CD4-positive, CD25-positive, alpha-beta regulatory T cell (primary cell): ENCODE data around the gene AGGF1. TPM values are rescaled to one million over a fixed set of nuclear protein-coding genes. Genes with fewer than 3 reads are reported as not detected.

Experiments used
- ATAC-seq, 2 donors: fragments of 150-1000 bp; cut with Tn5 transposase; one replicate each; pipeline ENCODE4 v1.10.0; 2021; ENCODE audit warnings: low read depth in 2 of 2, moderate number of reproducible peaks in 2 of 2, moderate library complexity in 1 of 2
- DNase-seq, 3 donors: peaks; one replicate each; pipeline versions ENCODE4 v3.0.0 to v3.0.0-alpha.2; 2012 to 2022; ENCODE audit warnings: mixed read lengths in 1 of 3
- H3K27ac ChIP-seq: one replicate; pipeline ENCODE4 v1.7.0; 2013; ENCODE audit warnings: mild to moderate bottlenecking, low read length; ENCODE audit not compliant: insufficient read depth, poor library complexity, severe bottlenecking
- H3K27me3 ChIP-seq: one replicate; pipeline ENCODE4 v1.7.0; 2013; ENCODE audit warnings: low read length; ENCODE audit not compliant: control insufficient read depth, insufficient read depth
- H3K36me3 ChIP-seq: one replicate; pipeline ENCODE4 v1.7.0; 2013; ENCODE audit warnings: mild to moderate bottlenecking, low read length, moderate library complexity; ENCODE audit not compliant: control insufficient read depth, insufficient read depth
- H3K4me1 ChIP-seq: 2 replicates; pipeline ENCODE4 v1.7.0; 2013; ENCODE audit warnings: mild to moderate bottlenecking, low read length; ENCODE audit not compliant: insufficient read depth, control insufficient read depth, poor library complexity, severe bottlenecking
- H3K4me3 ChIP-seq: one replicate; pipeline ENCODE4 v1.7.0; 2013; ENCODE audit warnings: low read depth, mild to moderate bottlenecking, low read length, moderate library complexity
- H3K9me3 ChIP-seq, 2 experiments: 1 replicate in 1 of 2; 2 replicates in 1 of 2; pipeline ENCODE4 v1.7.0; 2013; ENCODE audit warnings: low read length in 2 of 2, mild to moderate bottlenecking in 1 of 2, moderate library complexity in 1 of 2; ENCODE audit not compliant: control insufficient read depth in 2 of 2
- H3K27ac Mint-ChIP-seq, 3 donors: one replicate each; pipeline ENCODE4 v1.8.0; 2020 to 2022; ENCODE audit warnings: mild to moderate bottlenecking in 3 of 3, mixed read lengths in 3 of 3, moderate library complexity in 2 of 3
- H3K27me3 Mint-ChIP-seq: one replicate; pipeline ENCODE4 v1.8.0; 2022; ENCODE audit warnings: mild to moderate bottlenecking, mixed read lengths
- H3K36me3 Mint-ChIP-seq: one replicate; pipeline ENCODE4 v1.8.0; 2020; ENCODE audit warnings: mixed read lengths
- H3K4me1 Mint-ChIP-seq, 4 donors: one replicate each; pipeline ENCODE4 v1.8.0; 2020 to 2022; ENCODE audit warnings: mixed read lengths in 4 of 4, mild to moderate bottlenecking in 1 of 4
- H3K4me3 Mint-ChIP-seq, 4 donors: one replicate each; pipeline ENCODE4 v1.8.0; 2020 to 2022; ENCODE audit warnings: mild to moderate bottlenecking in 4 of 4, mixed read lengths in 4 of 4, moderate library complexity in 3 of 4
- H3K9me3 Mint-ChIP-seq, 7 donors: one replicate each; pipeline ENCODE4 v1.8.0; 2020 to 2022; ENCODE audit warnings: mixed read lengths in 7 of 7, mild to moderate bottlenecking in 3 of 7, moderate library complexity in 2 of 7
- polyA plus RNA-seq, 4 donors: library from polyadenylated mRNA; unstranded; fragments of 300-500 nt; fragmentation: Illumina TruSeq; gene quantifications; one replicate each; pipeline ENCODE4 v1.2.3, GENCODE V29; 2021
- total RNA-seq: library from RNA; stranded (reverse); gene quantifications from one replicate; pipeline ENCODE4 v1.2.3, GENCODE V29; 2022

The AGGF1 gene
- total and polyA plus RNA-seq, 5 donors from 2014 or later = 17.6 to 35.3 (median 27.3) TPM

- Mint-ChIP-seq H3K27ac (no peak overlapping the region), H3K27me3 (peaks cover 15% of the 10 kb centered on the region), H3K4me3 (peak overlapping the region in 1 of 4 donors; percentile 27), H3K4me1 (no peaks in the 10 kb centered on the region), H3K36me3 (no peaks in the 10 kb centered on the region), H3K9me3 (peaks cover 0 to 4% (median 0%) of the 10 kb centered on the region in 7 donors)
- Histone ChIP-seq H3K27ac (no peak overlapping the region), H3K4me1 (no peaks in the 10 kb centered on the region), H3K36me3 (no peaks in the 10 kb centered on the region), H3K27me3 (peaks cover 4% of the 10 kb centered on the region), H3K4me3 (no peak overlapping the region), H3K9me3 (no peaks in the 10 kb centered on the region)
- ATAC-seq = peak in 1 of 2 donors; percentile 34
- peak in 1 of 3 donors; percentile 58 for DNase-seq
Measured at GRCh38 chr5:77012601-77013000, 17.6 kb upstream of the AGGF1 start.

- ATAC-seq (no peak), DNase-seq (peak in 1 of 3 donors; percentile 63)
- no peak overlapping the region for H3K27ac Mint-ChIP-seq
- no peaks in the 10 kb centered on the region for H3K36me3 ChIP-seq
- H3K9me3 Mint-ChIP-seq = no peaks in the 10 kb centered on the region
- H3K9me3 ChIP-seq = no peaks in the 10 kb centered on the region
- H3K4me1 Mint-ChIP-seq = no peaks in the 10 kb centered on the region
- H3K27me3 ChIP-seq = peaks cover 4% of the 10 kb centered on the region
- no peak overlapping the region for H3K27ac ChIP-seq
- no peaks in the 10 kb centered on the region for H3K36me3 Mint-ChIP-seq
- no peak overlapping the region for H3K4me3 Mint-ChIP-seq
- H3K27me3 Mint-ChIP-seq = peaks cover 26% of the 10 kb centered on the region
- H3K4me1 ChIP-seq = no peaks in the 10 kb centered on the region
- H3K4me3 ChIP-seq = no peak overlapping the region
Measured at GRCh38 chr5:77015938-77016569, 14.2 kb upstream of the AGGF1 start.

GRCh38 chr5:77016962-77017361, 13.2 kb upstream of the AGGF1 start:
- Histone ChIP-seq H3K27me3 (peaks cover 4% of the 10 kb centered on the region), H3K4me1 (no peaks in the 10 kb centered on the region), H3K27ac (no peak overlapping the region), H3K4me3 (no peak overlapping the region), H3K9me3 (no peaks in the 10 kb centered on the region), H3K36me3 (no peaks in the 10 kb centered on the region)
- ATAC-seq (no peak), DNase-seq (no peak)
- Mint-ChIP-seq H3K27me3 (peaks cover 26% of the 10 kb centered on the region), H3K9me3 (no peaks in the 10 kb centered on the region), H3K27ac (peak overlapping the region in 1 of 3 donors; percentile 30), H3K4me1 (no peaks in the 10 kb centered on the region), H3K4me3 (no peak overlapping the region), H3K36me3 (no peaks in the 10 kb centered on the region)

- Histone ChIP-seq H3K27ac (no peak overlapping the region), H3K4me3 (no peak overlapping the region), H3K36me3 (no peaks in the 10 kb centered on the region), H3K27me3 (peaks cover 9% of the 10 kb centered on the region), H3K9me3 (no peaks in the 10 kb centered on the region), H3K4me1 (no peaks in the 10 kb centered on the region)
- Mint-ChIP-seq H3K9me3 (peaks cover 0 to 2% (median 0%) of the 10 kb centered on the region in 7 donors), H3K36me3 (no peaks in the 10 kb centered on the region), H3K4me3 (no peak overlapping the region), H3K27ac (no peak overlapping the region), H3K27me3 (peaks cover 28% of the 10 kb centered on the region), H3K4me1 (no peaks in the 10 kb centered on the region)
- DNase-seq (no peak), ATAC-seq (no peak)
Measured at GRCh38 chr5:77017668-77018067, 12.5 kb upstream of the AGGF1 start.

GRCh38 chr5:77022511-77023417, 7.4 kb upstream of the AGGF1 start:
- Histone ChIP-seq H3K27ac (no peak overlapping the region), H3K9me3 (no peaks in the 10 kb centered on the region), H3K4me1 (no peaks in the 10 kb centered on the region), H3K27me3 (peaks cover 10% of the 10 kb centered on the region), H3K36me3 (no peaks in the 10 kb centered on the region), H3K4me3 (no peak overlapping the region)
- Mint-ChIP-seq H3K4me1 (peaks cover 0 to 4% (median 0%) of the 10 kb centered on the region in 4 donors), H3K4me3 (no peak overlapping the region), H3K27ac (no peak overlapping the region), H3K36me3 (peaks cover 4% of the 10 kb centered on the region), H3K9me3 (peaks cover 0 to 6% (median 1%) of the 10 kb centered on the region in 7 donors), H3K27me3 (peaks cover 29% of the 10 kb centered on the region)
- no peak for DNase-seq
- no peak for ATAC-seq

- peaks cover 5 to 6% of the 10 kb centered on the region in 2 experiments for H3K9me3 ChIP-seq
- H3K27me3 ChIP-seq = peaks cover 10% of the 10 kb centered on the region
- peaks cover 0 to 5% (median 4%) of the 10 kb centered on the region in 4 donors for H3K4me1 Mint-ChIP-seq
- ATAC-seq (no peak), DNase-seq (no peak)
- H3K4me3 ChIP-seq = no peak overlapping the region
- H3K4me3 Mint-ChIP-seq = no peak overlapping the region
- H3K9me3 Mint-ChIP-seq = peaks cover 0 to 10% (median 6%) of the 10 kb centered on the region in 7 donors
- H3K36me3 ChIP-seq = no peaks in the 10 kb centered on the region
- no peak overlapping the region for H3K27ac ChIP-seq
- peaks cover 30% of the 10 kb centered on the region for H3K27me3 Mint-ChIP-seq
- H3K36me3 Mint-ChIP-seq = peaks cover 11% of the 10 kb centered on the region
- H3K4me1 ChIP-seq = peaks cover under 1% of the 10 kb centered on the region
- H3K27ac Mint-ChIP-seq = no peak overlapping the region
Measured at GRCh38 chr5:77024490-77024889, 5.7 kb upstream of the AGGF1 start.

GRCh38 chr5:77028631-77029375, 1.4 kb upstream of the AGGF1 start:
- peaks cover 19 to 44% (median 35%) of the 10 kb centered on the region in 4 donors for H3K4me1 Mint-ChIP-seq
- Histone ChIP-seq H3K36me3 (no peaks in the 10 kb centered on the region), H3K27ac (no peak overlapping the region), H3K4me1 (peaks cover 33% of the 10 kb centered on the region), H3K9me3 (peaks cover 5 to 10% of the 10 kb centered on the region in 2 experiments), H3K27me3 (peaks cover 4% of the 10 kb centered on the region), H3K4me3 (no peak overlapping the region)
- peaks cover 8% of the 10 kb centered on the region for H3K27me3 Mint-ChIP-seq
- DNase-seq = no peak
- peaks cover 11% of the 10 kb centered on the region for H3K36me3 Mint-ChIP-seq
- ATAC-seq = no peak
- H3K27ac Mint-ChIP-seq = peak overlapping the region; percentile 54 to 66 (median 59)
- peak overlapping the region; percentile 23 to 87 (median 56) for H3K4me3 Mint-ChIP-seq
- H3K9me3 Mint-ChIP-seq = peaks cover 0 to 11% (median 6%) of the 10 kb centered on the region in 7 donors
